NOMO-1 (cell line): ENCODE data around the gene NOP53.
"Not testable (repeated sequence)": the region's sequence is repeated elsewhere in the genome, so short reads cannot be mapped to it uniquely, and the experiment has no call there.

ENCODE experiments used
- DNase-seq, 2 experiments: peaks; one replicate each; lab custom pipeline; 2025; ENCODE audit not compliant: unreplicated experiment in 2 of 2; lab: John Stamatoyannopoulos, UW

The NOP53 gene

DNA sequence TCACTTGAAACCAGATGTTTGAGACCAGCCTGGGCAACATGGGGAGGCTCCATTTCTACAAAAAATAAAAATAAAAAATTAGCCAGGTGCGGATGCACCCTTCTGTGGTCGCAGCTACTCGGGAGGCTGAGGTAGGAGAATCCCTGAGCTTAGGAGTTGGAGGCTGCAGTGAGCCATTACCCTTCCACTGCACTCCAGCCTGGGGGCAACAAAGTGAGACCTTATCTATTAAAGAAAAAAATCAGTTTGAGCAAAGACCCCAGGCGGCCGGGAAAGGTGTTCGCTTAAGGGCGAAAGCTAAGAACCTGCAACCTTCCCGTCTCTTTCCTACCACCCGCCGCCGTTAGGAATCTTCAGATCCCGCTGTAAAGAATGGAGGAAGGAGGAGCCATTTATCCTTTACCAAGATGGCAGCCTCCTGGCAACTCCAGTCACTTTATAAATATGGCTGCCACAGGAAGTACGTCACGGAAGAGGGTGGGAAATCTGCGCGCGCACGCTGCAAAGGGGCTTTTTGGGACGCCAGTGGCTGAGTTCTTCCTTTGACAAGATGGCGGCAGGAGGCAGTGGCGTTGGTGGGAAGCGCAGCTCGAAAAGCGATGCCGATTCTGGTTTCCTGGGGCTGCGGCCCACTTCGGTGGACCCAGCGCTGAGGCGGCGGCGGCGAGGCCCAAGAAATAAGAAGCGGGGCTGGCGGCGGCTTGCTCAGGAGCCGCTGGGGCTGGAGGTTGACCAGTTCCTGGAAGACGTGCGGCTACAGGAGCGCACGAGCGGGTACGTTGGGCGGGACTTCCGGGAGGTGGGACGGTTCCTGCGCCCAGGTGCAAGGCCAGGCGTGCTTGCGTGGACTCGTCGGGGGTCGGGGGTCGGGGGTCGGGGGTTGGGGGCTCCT lies at the start of gene NOP53:
Gene NOP53 (plus strand): TSS at position 537 of the 892 bp plus-strand sequence. CDS start 14 bp downstream, at position 551.
- DNase-seq: peak; percentile 79 to 89

DNA sequence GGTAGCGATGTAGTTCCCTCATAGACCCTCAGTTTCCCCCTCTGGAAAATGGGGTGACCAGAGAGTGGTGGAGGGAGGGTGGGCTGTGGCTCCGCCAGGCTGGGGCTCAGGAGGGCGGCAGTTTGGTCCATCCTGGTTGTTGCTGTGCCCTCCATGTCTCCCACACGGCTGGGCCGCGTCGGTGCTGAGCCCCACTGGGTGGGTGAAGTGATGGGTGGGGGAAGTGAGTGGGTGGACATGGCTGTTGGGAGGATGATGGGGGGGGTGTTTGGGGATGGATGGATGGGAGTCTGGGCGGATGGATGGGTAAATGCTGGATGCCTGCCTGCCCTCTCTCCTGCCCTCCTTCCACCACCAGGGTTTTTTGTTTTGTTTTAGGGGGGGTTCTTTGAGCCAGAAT lies 48.7 kb upstream of the NOP53 start:
- no peak for DNase-seq

GRCh38 chr19:47697863-47698609 lies 47.3 kb upstream of the NOP53 start:
- DNase-seq: peak; percentile 49 to 70

- DNase-seq: no peak
Observed at GRCh38 chr19:47698631-47699359, 46.6 kb upstream of the NOP53 start.

- peak; percentile 2 to 32 for DNase-seq
Observed at GRCh38 chr19:47699360-47699917, 45.9 kb upstream of the NOP53 start.

GRCh38 chr19:47700934-47701716 lies 44.2 kb upstream of the NOP53 start:
- DNase-seq: no peak

DNA sequence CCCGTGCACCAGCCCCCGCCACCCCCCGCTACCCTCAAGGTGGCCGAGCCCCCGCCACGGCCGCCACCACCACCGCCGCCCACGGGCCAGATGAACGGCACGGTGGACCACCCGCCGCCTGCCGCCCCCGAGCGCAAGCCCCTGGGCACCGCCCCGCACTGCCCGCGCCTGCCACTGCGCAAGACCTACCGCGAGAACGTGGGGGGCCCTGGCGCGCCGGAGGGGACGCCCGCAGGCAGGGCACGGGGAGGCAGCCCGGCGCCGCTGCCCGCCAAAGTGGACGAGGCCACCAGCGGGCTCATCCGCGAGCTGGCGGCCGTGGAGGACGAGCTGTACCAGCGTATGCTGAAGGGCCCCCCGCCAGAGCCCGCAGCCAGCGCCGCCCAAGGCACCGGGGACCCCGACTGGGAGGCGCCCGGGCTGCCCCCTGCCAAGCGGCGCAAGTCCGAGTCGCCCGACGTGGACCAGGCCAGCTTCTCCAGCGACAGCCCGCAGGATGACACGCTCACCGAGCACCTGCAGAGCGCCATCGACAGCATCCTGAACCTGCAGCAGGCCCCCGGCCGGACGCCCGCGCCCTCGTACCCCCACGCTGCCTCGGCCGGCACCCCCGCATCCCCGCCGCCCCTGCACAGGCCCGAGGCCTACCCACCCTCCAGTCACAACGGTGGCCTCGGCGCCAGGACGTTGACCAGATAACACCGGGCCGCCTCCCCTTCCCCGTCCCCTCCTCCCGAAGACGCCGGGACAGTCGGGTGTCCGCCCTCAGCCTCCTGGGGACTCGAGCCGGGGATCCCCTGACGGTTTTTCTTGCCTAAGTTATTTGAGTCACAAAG lies 43.4 kb upstream of the NOP53 start:
- no peak for DNase-seq

GRCh38 chr19:47702671-47703070 lies 42.7 kb upstream of the NOP53 start:
- no peak for DNase-seq

DNA sequence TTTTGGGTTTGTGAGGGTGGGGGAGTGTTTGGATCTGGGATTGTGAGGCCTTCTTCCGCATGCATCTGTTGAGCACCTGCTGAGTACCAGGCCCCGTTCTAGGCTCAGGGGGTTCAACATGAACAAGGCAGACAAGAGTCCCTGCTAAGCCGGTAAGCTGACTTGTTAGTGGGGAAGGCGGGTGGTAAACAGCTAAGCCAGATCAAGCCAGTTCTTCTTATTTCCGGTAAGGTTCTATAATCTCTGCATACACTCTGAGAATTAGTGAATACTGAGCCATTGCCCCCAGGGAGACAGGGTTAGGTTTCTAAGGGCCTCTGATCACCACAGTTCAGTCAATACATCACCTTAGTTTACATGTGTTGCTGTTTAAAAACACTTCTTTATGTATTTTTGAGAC lies 42.0 kb upstream of the NOP53 start:
- no peak for DNase-seq

GRCh38 chr19:47704024-47704423 lies 41.3 kb upstream of the NOP53 start:
- no peak for DNase-seq

GRCh38 chr19:47704656-47705055 lies 40.7 kb upstream of the NOP53 start:
- no peak for DNase-seq

DNA sequence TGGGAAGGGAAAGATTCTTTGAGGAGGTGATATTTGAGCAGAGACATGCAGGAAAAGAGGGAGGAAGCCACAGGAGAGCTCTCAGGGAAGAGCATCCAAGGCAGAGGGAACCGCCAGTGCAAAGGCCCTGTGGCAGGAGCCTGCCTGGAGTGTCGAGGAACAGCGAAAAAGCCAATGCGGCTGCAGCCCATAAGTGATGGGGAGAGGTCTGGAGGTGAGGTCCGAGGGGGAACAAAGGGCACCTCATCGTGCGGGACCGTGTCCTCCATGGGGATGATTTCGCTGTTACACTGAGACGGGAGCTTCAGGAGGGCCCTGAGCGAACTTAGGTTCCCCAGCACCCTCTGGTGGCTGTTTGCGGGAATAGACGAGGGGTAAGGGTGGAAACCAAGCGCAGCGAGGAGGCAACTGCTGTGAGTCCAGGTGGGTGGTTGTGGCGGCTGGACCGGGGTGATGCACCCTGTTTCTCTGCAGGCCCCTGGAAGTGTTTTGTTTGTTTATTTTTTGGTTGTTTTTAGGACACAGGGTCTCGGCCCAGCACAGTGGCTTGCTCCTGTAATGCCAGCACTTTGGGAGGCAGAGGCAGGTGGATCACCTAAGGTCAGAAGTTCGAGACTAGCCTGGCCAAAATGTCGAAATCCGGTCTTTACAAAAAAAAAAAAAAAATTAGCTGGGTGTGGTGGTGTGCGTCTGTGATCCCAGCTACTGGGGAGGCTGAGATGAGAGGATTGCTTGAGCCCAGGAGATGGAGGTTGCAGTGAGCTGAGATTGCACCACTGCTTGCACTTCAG lies 38.0 kb upstream of the NOP53 start:
- DNase-seq: peak; percentile 48 to 63

DNA sequence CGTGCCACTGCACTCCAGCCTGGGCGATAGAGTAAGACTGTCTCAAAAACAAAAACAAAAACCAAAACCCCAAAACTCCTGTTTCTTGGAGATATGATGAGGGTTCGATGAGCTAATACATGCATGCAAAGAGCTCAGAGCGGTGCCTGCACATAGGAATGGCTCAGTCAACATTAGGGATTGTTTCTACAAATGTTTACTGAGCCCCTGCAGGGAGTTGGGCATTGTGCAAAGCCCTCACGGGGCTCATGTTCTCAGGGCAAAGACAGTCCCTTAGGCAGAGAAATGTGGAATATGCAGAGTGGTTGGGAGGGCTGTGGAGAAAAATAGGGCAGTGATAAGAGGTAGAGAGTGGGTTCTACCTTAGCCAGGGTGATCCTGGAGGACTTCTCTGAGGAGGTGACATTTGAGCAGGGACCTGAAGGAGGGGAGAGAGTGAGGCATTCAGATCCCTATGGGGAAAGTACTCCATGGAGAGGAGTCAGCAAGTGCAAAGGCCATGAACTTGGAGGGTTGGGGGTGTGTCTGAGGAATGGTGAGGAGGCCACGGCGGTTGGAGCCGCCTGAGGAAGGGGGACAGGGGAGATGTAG lies 33.6 kb upstream of the NOP53 start:
- no peak for DNase-seq

GRCh38 chr19:47713046-47714021 lies 32.0 kb upstream of the NOP53 start, which contains the start of gene EHD2:
TSS of gene EHD2 (plus strand) at chr19:47713422. CDS start at chr19:47716613, 3,191 bp downstream.
- peak; percentile 57 to 65 for DNase-seq

GRCh38 chr19:47714339-47714738 lies 31.0 kb upstream of the NOP53 start:
- DNase-seq: no peak

GRCh38 chr19:47714855-47715254 lies 30.5 kb upstream of the NOP53 start:
- DNase-seq: not testable (repeated sequence)
